ENCODE results near the gene SLC34A3.

Gene SLC34A3

GRCh38 chr9:137195525-137196220 lies 35.0 kb upstream of the SLC34A3 start:
- DNase-seq (ENCODE audit: low read depth, low spot score) = no peak

GRCh38 chr9:137198051-137198901 lies 32.4 kb upstream of the SLC34A3 start:
- DNase-seq (ENCODE audit: low read depth, low spot score) = no peak

- no peak for DNase-seq (ENCODE audit: low read depth, low spot score)
Measured at GRCh38 chr9:137198902-137199283, 31.8 kb upstream of the SLC34A3 start.

GRCh38 chr9:137199411-137200121 lies 31.1 kb upstream of the SLC34A3 start:
- DNase-seq (ENCODE audit: low read depth, low spot score) = no peak

DNA sequence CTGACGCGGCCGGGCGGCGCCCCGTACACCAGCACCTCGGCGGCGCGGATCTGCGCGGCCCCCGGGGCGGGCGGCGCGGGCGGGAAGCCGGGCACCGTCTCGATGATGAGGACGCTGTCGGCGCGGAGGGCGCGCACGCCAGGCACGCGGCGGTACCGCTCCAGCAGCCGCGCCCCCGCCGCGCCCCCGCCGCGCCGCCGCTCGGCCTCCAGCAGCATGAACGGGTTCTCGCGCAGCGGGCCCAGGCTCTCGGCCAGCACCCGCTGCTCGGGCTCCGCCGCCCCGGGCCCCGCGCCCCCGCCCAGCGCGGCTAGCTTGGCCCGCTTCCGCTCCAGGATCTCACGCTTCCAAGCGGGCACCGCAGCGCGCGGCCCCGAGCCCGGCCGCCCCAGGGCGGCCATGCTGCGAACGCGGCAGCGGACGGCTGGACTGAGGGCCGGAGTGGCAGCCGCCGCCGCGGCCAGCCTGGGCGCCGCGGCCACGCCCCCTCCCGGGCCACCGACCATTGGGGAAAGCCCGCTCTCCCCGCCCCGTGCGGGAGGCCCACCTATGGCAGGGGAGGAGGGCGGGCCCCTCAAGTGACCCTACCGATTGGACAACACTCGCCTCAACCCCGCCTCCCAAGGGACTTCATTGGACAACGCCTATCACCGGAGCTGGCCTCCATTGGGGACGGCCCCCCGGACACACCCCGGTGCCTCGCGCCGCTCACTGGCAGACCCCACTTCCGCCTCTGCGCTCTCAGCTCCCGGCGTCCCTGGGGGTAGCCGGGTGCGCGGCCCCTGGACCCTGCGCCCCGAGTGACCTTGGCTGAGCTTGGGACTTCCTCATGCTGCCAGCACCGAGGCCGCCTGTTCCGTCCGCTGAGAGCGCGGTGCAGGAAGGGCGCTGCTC lies 30.1 kb upstream of the SLC34A3 start, which contains the start of gene TPRN:
TSS of gene TPRN (minus strand) at position 431 of the 894 bp plus-strand sequence. CDS start at position 401, 30 bp downstream.
- DNase-seq (ENCODE audit: low read depth, low spot score) = peak; percentile 93

DNA sequence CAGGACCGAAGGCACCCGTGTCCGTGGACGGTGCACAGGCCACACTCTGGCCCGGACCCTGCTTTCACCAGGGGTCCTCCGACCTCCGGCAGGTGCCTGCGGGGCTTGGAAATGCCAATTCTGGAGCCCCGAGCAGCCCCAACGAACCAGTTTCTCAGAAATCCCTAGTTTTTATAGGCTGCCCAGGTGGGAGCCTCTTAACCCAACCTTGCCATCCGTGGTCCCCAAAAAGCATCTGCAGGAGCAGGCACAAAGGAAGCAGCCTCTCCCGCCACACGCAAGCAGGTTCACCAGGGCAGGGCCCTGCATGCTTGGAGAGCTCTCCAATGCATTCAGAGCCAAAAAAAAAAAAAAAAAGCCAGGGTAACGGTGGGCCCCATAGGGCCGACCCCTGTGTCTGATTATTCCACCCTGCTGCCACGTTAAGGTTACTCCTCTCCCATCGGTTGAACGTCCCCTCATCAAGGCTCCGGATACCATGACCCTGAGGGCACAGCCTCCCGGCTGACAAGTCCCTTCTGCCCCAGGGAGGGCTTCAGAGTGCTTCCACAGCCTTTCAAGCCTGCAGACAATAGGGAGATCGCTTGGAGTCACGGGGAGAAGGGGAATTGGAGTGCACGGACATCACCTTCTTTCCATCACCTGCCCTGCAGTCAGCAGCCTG lies 29.4 kb upstream of the SLC34A3 start:
- no peak for DNase-seq (ENCODE audit: low read depth, low spot score)

DNA sequence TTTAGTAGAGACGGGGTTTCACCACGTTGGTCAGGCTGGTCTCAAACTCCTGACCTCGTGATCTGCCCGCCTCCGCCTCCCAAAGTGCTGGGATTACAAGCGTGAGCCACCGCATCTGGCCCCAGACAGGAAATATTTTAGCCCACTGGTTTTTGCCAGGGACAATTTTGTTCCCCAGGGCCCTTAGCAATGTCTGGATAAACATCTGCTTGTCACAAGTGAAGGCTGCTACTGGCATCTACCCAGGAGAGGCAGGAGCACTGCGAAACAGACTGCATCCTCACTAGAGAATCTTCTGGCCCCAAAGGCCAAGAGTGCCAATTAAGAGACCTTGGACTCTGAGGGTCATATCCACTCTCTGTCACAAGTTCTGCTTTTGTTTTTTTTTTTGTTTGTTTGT lies 27.7 kb upstream of the SLC34A3 start:
- DNase-seq (ENCODE audit: low read depth, low spot score) = no peak

DNA sequence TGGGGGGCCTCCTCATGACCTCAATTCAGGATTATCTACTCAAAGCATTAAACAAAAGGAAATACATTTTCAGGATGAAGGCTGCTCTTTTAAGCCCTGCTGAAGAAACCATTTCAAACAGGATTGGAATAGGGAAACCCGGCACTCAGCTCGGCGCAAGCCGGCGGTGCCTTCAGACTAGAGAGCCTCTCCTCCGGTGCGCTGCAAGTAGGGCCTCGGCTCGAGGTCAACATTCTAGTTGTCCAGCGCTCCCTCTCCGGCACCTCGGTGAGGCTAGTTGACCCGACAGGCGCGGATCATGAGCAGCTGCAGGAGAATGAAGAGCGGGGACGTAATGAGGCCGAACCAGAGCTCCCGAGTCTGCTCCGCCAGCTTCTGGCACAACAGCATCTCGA lies 26.0 kb upstream of the SLC34A3 start:
- DNase-seq (ENCODE audit: low read depth, low spot score) = no peak

DNA sequence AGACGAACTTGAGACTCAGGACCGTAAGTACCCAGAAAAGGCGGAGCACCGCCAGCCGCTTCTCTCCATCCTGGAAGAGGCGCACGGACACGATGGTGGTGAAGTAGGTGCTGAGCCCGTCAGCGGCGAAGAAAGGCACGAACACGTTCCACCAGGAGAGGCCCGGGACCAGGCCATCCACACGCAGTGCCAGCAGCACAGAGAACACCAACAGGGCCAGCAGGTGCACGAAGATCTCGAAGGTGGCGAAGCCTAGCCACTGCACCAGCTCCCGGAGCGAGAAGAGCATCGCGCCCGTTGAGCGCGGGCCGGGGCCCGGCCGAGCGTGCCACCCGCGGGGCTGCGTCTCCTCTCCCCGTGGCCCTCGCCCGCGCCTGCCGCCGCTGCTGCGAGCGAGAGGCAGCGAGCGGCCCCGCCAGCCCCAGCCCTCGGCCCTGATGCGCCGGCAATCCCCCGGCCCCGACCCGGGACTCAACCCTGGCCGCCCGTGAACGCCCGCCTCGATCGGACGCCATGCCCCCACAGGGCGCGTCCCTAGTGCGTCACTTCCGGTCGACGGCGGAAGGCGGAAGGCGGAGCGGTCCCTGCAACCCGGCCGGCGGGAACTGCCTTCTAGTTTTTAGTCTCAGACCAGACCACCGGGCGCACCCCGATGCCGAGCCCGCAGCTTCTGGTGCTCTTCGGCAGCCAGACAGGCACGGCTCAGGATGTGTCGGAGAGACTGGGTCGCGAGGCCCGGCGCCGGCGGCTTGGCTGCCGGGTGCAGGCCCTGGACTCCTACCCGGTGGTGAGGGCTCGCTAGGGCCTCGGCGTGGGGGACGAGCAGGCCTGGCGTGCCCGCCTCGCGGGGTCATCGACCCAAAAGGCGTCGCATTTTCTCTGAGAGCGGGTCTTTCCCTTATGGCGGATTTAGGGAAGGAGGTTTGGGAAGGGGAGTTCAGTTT lies 25.3 kb upstream of the SLC34A3 start, which contains the start of the genes NDOR1 and TMEM203:
TSS of gene NDOR1 (plus strand) at position 575 of the 944 bp plus-strand sequence. CDS start at position 653, 78 bp downstream.
TSS of gene TMEM203 (minus strand) at position 523 of the 944 bp plus-strand sequence. CDS start at position 289, 234 bp downstream.
- no peak for DNase-seq (ENCODE audit: low read depth, low spot score)

DNA sequence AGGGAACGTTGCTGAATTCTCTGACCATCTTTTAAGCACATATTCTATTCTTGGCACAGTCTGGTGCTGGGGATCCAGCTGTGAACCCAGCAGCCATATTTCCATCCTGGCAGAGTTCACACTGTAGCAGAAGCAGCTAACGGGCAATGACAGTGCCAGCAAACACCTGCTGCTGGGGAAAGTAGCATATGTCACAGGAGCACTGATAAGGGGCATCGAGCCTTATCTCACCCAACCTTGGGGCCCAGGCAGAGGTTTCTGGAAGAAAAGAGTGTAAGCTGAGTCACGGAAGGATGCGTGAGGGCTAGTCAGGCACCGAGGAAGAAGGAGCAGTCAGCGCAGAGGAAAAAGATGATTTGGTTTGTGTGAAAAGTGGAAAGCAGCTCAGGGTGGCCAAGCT lies 24.1 kb upstream of the SLC34A3 start:
- no peak for DNase-seq (ENCODE audit: low read depth, low spot score)

DNA sequence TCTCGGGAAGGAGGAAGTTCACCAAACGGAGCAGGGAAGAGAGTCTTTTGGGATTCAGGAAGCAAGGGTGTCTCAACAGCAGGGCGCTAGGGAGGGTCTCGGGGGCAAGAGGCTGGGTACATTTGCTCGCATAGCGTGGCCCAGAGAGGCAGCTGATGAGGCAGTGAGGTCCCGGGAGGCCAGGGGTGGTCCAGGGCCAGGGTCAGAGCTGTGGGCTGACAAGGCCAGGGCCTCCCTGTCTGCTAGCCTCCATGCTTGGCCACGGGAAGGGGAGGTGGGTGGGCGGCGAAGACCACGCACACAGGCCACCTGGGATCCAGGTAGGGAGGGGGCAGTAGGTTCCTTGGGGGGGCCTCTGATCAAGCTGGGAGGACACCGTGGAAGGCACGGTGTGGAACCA lies 19.2 kb upstream of the SLC34A3 start:
- DNase-seq (ENCODE audit: low read depth, low spot score) = no peak

DNA sequence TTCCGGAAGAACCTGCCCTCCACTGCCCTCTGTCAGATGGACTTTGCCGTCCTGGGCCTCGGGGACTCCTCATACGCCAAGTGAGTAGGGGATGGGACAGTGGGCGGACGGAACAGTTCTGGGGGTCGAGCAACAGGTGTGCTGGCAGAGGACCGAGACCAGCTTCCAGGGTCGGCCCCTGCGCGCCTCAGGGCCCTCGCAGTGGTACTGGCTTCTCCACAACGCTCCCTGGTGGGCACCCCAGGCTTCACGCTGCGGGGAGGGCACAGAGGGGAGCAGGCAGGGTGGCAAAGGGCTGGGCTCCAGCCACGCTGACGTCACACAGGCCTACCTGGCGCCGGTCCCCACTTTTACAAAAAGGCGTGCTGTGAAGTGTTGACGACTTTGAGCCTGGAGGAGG lies 18.2 kb upstream of the SLC34A3 start:
- DNase-seq (ENCODE audit: low read depth, low spot score) = no peak

DNA sequence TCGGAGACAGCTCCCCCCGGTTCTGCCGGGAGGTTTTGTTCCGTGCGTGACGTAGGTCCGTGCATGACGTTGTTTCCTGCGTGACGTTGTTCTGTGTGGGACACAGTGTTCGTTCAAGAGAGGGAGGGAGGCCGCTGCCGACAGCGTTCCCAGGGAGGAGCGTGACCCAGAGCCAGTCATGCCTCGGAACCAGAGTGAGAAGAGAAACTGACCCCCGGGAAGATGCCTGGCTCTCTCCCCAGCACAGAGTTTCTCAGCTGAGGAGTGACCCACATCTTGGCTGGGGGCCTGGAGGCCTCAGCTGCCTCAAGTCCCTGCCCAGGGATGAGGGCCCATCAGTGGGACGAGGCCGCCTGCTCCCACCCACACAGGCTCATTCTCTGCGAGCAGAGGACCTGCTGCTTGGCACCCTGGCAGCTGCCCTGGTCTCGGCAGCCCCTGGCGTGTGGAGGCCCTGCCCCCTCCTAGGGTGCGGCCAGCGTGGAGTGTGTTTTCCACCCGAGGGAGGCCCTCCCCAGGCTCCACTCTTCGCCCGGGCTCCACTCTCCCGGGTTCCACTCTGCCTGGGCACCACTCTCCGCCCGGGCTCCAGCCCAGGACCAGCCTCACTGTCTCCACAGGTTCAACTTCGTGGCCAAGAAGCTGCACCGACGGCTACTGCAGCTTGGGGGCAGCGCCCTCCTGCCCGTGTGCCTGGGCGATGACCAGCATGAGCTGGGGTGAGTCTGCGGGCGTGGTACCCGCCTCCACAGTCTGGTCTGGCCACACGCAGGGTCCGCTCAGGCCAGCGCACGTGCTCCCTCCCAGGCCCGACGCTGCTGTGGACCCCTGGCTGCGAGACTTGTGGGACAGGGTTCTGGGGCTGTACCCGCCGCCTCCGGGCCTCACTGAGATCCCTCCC lies 17.3 kb upstream of the SLC34A3 start:
- no peak for DNase-seq (ENCODE audit: low read depth, low spot score)

- no peak for DNase-seq (ENCODE audit: low read depth, low spot score)
Measured at GRCh38 chr9:137214620-137215019, 16.1 kb upstream of the SLC34A3 start.

GRCh38 chr9:137215196-137215986 lies 15.3 kb upstream of the SLC34A3 start:
- DNase-seq (ENCODE audit: low read depth, low spot score) = no peak

- DNase-seq (ENCODE audit: low read depth, low spot score) = no peak
Measured at GRCh38 chr9:137216188-137216965, 14.3 kb upstream of the SLC34A3 start.
